HEK293 (cell line): ENCODE data around the gene LZIC.

Experiments
- CTCF ChIA-PET: fragments of 350-600 bp; formaldehyde crosslinking; extraction: SDS; loops from one replicate; lab custom pipeline; 2021; ENCODE audit warnings: antibody characterized with exemption; lab: Yijun Ruan, JAX
- POLR2A ChIA-PET: fragments of 300-600 bp; formaldehyde crosslinking; extraction: SDS; loops from one replicate; lab custom pipeline; 2020; ENCODE audit warnings: antibody characterized with exemption, inconsistent platforms; lab: Yijun Ruan, JAX
- H3K27ac ChIP-seq: fragments of 200-500 bp; sonication (Bioruptor generic); 2 replicates; pipeline ENCODE4 v1.5.1; 2014; ENCODE audit warnings: low read depth, low read length, control low read depth, inconsistent platforms; ENCODE audit errors: extremely low read depth
- H3K36me3 ChIP-seq, 2 experiments: fragments of 200-500 bp in 1 of 2; sonication (Bioruptor generic) in 1 of 2; 1 replicate in 1 of 2; 2 replicates in 1 of 2; pipeline ENCODE4 v1.5.1; 2014 to 2017; ENCODE audit warnings: inconsistent platforms in 2 of 2, low read length in 2 of 2; ENCODE audit not compliant: control insufficient read depth in 2 of 2, insufficient read depth in 1 of 2
- H3K4me1 ChIP-seq: fragments of 200-500 bp; sonication (Bioruptor generic); 2 replicates; pipeline ENCODE4 v1.5.1; 2014; ENCODE audit warnings: mild to moderate bottlenecking, low read length, inconsistent platforms; ENCODE audit not compliant: control insufficient read depth, insufficient read depth
- H3K4me3 ChIP-seq: 2 replicates; pipeline ENCODE4 v1.5.1; 2011; ENCODE audit warnings: low read depth, mild to moderate bottlenecking, control low read depth, low read length, moderate library complexity
- H3K9me3 ChIP-seq: fragments of 200-500 bp; sonication (Bioruptor generic); 2 replicates; pipeline ENCODE4 v1.5.1; 2014; ENCODE audit warnings: low read depth, low read length, inconsistent platforms; ENCODE audit not compliant: control insufficient read depth, insufficient read depth
- BCL11B ChIP-seq: fragments of 450-650 bp; formaldehyde crosslinking; IDR thresholded peaks from 2 replicates; pipeline ENCODE4 v1.5.1; 2016; ENCODE audit warnings: low read depth, missing biosample characterization, missing genetic modification characterization
- FEZF1 ChIP-seq: fragments of 450-650 bp; formaldehyde crosslinking; IDR thresholded peaks from 2 replicates; pipeline ENCODE4 v1.5.1; 2016; ENCODE audit warnings: missing biosample characterization, missing genetic modification characterization
- GLIS1 ChIP-seq: fragments of 450-650 bp; formaldehyde crosslinking; IDR thresholded peaks from 2 replicates; pipeline ENCODE4 v1.5.1; 2016; ENCODE audit warnings: missing biosample characterization, missing genetic modification characterization
- OSR2 ChIP-seq: fragments of 450-650 bp; formaldehyde crosslinking; IDR thresholded peaks from 2 replicates; pipeline ENCODE4 v1.5.1; 2016; ENCODE audit warnings: missing biosample characterization, missing genetic modification characterization
- RBAK ChIP-seq: fragments of 450-650 bp; formaldehyde crosslinking; IDR thresholded peaks from 2 replicates; pipeline ENCODE4 v1.5.1; 2016; ENCODE audit warnings: missing biosample characterization, missing genetic modification characterization
- SP7 ChIP-seq: fragments of 450-650 bp; formaldehyde crosslinking; IDR thresholded peaks from 2 replicates; pipeline ENCODE4 v1.5.1; 2016; ENCODE audit warnings: missing biosample characterization, missing genetic modification characterization
- TCF7L2 ChIP-seq: IDR thresholded peaks from 2 replicates; pipeline ENCODE4 v1.6.1; 2011; ENCODE audit warnings: low read depth, mild to moderate bottlenecking, inconsistent platforms, low read length, moderate library complexity, borderline replicate concordance
- TRIM28 ChIP-seq: IDR thresholded peaks from 2 replicates; pipeline ENCODE4 v1.6.1; 2011; ENCODE audit warnings: low read length, control low read depth, borderline replicate concordance
- ZBTB17 ChIP-seq: fragments of 450-650 bp; formaldehyde crosslinking; IDR thresholded peaks from 2 replicates; pipeline ENCODE4 v1.5.1; 2016; ENCODE audit warnings: missing biosample characterization, missing genetic modification characterization
- ZBTB20 ChIP-seq: fragments of 450-650 bp; formaldehyde crosslinking; IDR thresholded peaks from 2 replicates; pipeline ENCODE4 v1.5.1; 2016; ENCODE audit warnings: missing biosample characterization, missing genetic modification characterization
- ZBTB44 ChIP-seq: fragments of 450-650 bp; IDR thresholded peaks from 2 replicates; pipeline ENCODE4 v1.5.1; 2018; ENCODE audit warnings: missing biosample characterization, mild to moderate bottlenecking, missing genetic modification characterization
- ZBTB8A ChIP-seq: fragments of 450-650 bp; formaldehyde crosslinking; IDR thresholded peaks from 2 replicates; pipeline ENCODE4 v1.5.1; 2016; ENCODE audit warnings: missing biosample characterization, missing genetic modification characterization
- ZFP69B ChIP-seq: fragments of 450-650 bp; formaldehyde crosslinking; IDR thresholded peaks from 2 replicates; pipeline ENCODE4 v1.5.1; 2016; ENCODE audit warnings: missing biosample characterization, missing genetic modification characterization
- ZIC2 ChIP-seq: fragments of 450-650 bp; formaldehyde crosslinking; IDR thresholded peaks from 2 replicates; pipeline ENCODE4 v1.5.1; 2016; ENCODE audit warnings: missing biosample characterization, missing genetic modification characterization
- ZNF112 ChIP-seq: fragments of 450-650 bp; formaldehyde crosslinking; IDR thresholded peaks from 2 replicates; pipeline ENCODE4 v1.5.0; 2017; ENCODE audit warnings: missing biosample characterization, missing genetic modification characterization
- ZNF16 ChIP-seq: fragments of 450-650 bp; formaldehyde crosslinking; IDR thresholded peaks from 2 replicates; pipeline ENCODE4 v1.5.1; 2016; ENCODE audit warnings: low read depth, missing biosample characterization, missing genetic modification characterization
- ZNF18 ChIP-seq: fragments of 450-650 bp; formaldehyde crosslinking; IDR thresholded peaks from 2 replicates; pipeline ENCODE4 v1.5.1; 2016; ENCODE audit warnings: missing biosample characterization, missing genetic modification characterization
- ZNF2 ChIP-seq: fragments of 450-650 bp; formaldehyde crosslinking; IDR thresholded peaks from 2 replicates; pipeline ENCODE4 v1.5.1; 2016; ENCODE audit warnings: missing biosample characterization, missing genetic modification characterization
- ZNF24 ChIP-seq: fragments of 450-650 bp; formaldehyde crosslinking; IDR thresholded peaks from 2 replicates; pipeline ENCODE4 v1.5.1; 2016; ENCODE audit warnings: missing biosample characterization, missing genetic modification characterization
- ZNF423 ChIP-seq: fragments of 450-650 bp; formaldehyde crosslinking; IDR thresholded peaks from 2 replicates; pipeline ENCODE4 v1.5.1; 2016; ENCODE audit warnings: missing biosample characterization, missing genetic modification characterization
- ZNF580 ChIP-seq: fragments of 450-650 bp; formaldehyde crosslinking; IDR thresholded peaks from 2 replicates; pipeline ENCODE4 v1.5.1; 2016; ENCODE audit warnings: missing biosample characterization, missing genetic modification characterization
- ZNF596 ChIP-seq: fragments of 450-650 bp; IDR thresholded peaks from 2 replicates; pipeline ENCODE4 v1.5.0; 2018; ENCODE audit warnings: missing biosample characterization, mild to moderate bottlenecking, missing genetic modification characterization, moderate library complexity
- ZNF692 ChIP-seq: fragments of 450-650 bp; formaldehyde crosslinking; IDR thresholded peaks from 2 replicates; pipeline ENCODE4 v1.5.1; 2016; ENCODE audit warnings: missing biosample characterization, missing genetic modification characterization
- ZNF747 ChIP-seq: fragments of 450-650 bp; formaldehyde crosslinking; IDR thresholded peaks from 2 replicates; pipeline ENCODE4 v1.5.1; 2016; ENCODE audit warnings: missing biosample characterization, missing genetic modification characterization
- ZNF791 ChIP-seq: fragments of 450-650 bp; formaldehyde crosslinking; IDR thresholded peaks from 2 replicates; pipeline ENCODE4 v1.5.1; 2016; ENCODE audit warnings: missing biosample characterization, missing genetic modification characterization
- ZNF843 ChIP-seq: fragments of 450-650 bp; formaldehyde crosslinking; IDR thresholded peaks from 2 replicates; pipeline ENCODE4 v1.5.1; 2016; ENCODE audit warnings: missing biosample characterization, missing genetic modification characterization
- ZSCAN4 ChIP-seq: fragments of 450-650 bp; formaldehyde crosslinking; IDR thresholded peaks from 2 replicates; pipeline ENCODE4 v1.5.1; 2017; ENCODE audit warnings: missing biosample characterization, missing genetic modification characterization
- TF ChIP-seq, protein P1 (sequence below): IDR thresholded peaks from 2 replicates; pipeline ENCODE4 v1.6.1; 2011; ENCODE audit warnings: mild to moderate bottlenecking, low read depth, low read length, borderline replicate concordance
- TF ChIP-seq, protein P2 (sequence below): fragments of 450-650 bp; formaldehyde crosslinking; IDR thresholded peaks from 2 replicates; pipeline ENCODE4 v1.5.1; 2017; ENCODE audit warnings: missing biosample characterization, missing genetic modification characterization

The LZIC gene

GRCh38 chr1:9922342-9922741, 20.8 kb downstream of the LZIC start:
- Histone ChIP-seq H3K27ac (no peak overlapping the region), H3K4me1 (peaks cover 4% of the 10 kb centered on the region; the same call in 1 of the 2 replicates), H3K36me3 (no peaks in the 10 kb centered on the region), H3K4me3 (no peak overlapping the region), H3K9me3 (no peaks in the 10 kb centered on the region)
- CTCF ChIA-PET, result interaction anchor here (0.6 to 2.1 kb wide), 3 partner anchors 19 to 482 kb away, joined by 3 to 6 read pairs (median 5); no protein-coding TSS in a partner anchor
- POLR2A ChIA-PET, result interaction anchor here (1.5 kb wide), 2 partner anchors 12 to 21 kb away, joined by 3 to 7 read pairs; partner anchors contain the start of genes LZIC and NMNAT1
- TF ChIP-seq ZBTB17 (tag by site-specific recombination) (peak; percentile 29; the same call in 1 of the 2 replicates), FEZF1 (tag by site-specific recombination) (peak; percentile 72), TRIM28 (0 out of 2 replicates have a peak, but pooled peaks have one; percentile 30), TCF7L2 (peak; percentile 71; the same call in 1 of the 2 replicates), BCL11B (tag by site-specific recombination) (0 out of 2 replicates have a peak, but pooled peaks have one; percentile 49), ZNF580 (tag by site-specific recombination) (no peak), SP7 (peak; percentile 67; the same call in 1 of the 2 replicates), ZNF18 (peak; percentile 72), ZSCAN4 (no peak), ZBTB20 (tag by site-specific recombination) (peak; percentile 58; the same call in 1 of the 2 replicates), ZBTB44 (tag by site-specific recombination) (peak; percentile 64), ZNF2 (no peak), ZFP69B (tag by site-specific recombination) (0 out of 2 replicates have a peak, but pooled peaks have one; percentile 31), ZNF692 (tag by site-specific recombination) (0 out of 2 replicates have a peak, but pooled peaks have one; percentile 16), ZNF24 (tag by site-specific recombination) (0 out of 2 replicates have a peak, but pooled peaks have one; percentile 19), ZNF843 (tag by site-specific recombination) (0 out of 2 replicates have a peak, but pooled peaks have one; percentile 36), ZNF747 (tag by site-specific recombination) (no peak), ZNF423 (tag by site-specific recombination) (peak; percentile 55), ZNF112 (tag by site-specific recombination) (no peak), ZNF791 (no peak), ZNF596 (tag by site-specific recombination) (0 out of 2 replicates have a peak, but pooled peaks have one; percentile 11), ZIC2 (tag by site-specific recombination) (peak; percentile 56), OSR2 (tag by site-specific recombination) (peak; percentile 86), ZBTB8A (tag by site-specific recombination) (peak; percentile 39; the same call in 1 of the 2 replicates), ZNF16 (tag by site-specific recombination) (no peak), RBAK (tag by site-specific recombination) (no peak), GLIS1 (tag by site-specific recombination) (peak; percentile 100)
- TF ChIP-seq, protein P1, sequence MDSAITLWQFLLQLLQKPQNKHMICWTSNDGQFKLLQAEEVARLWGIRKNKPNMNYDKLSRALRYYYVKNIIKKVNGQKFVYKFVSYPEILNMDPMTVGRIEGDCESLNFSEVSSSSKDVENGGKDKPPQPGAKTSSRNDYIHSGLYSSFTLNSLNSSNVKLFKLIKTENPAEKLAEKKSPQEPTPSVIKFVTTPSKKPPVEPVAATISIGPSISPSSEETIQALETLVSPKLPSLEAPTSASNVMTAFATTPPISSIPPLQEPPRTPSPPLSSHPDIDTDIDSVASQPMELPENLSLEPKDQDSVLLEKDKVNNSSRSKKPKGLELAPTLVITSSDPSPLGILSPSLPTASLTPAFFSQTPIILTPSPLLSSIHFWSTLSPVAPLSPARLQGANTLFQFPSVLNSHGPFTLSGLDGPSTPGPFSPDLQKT, result no peak
- TF ChIP-seq, protein P2, sequence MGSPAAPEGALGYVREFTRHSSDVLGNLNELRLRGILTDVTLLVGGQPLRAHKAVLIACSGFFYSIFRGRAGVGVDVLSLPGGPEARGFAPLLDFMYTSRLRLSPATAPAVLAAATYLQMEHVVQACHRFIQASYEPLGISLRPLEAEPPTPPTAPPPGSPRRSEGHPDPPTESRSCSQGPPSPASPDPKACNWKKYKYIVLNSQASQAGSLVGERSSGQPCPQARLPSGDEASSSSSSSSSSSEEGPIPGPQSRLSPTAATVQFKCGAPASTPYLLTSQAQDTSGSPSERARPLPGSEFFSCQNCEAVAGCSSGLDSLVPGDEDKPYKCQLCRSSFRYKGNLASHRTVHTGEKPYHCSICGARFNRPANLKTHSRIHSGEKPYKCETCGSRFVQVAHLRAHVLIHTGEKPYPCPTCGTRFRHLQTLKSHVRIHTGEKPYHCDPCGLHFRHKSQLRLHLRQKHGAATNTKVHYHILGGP (tag by site-specific recombination), result no peak
